ENCODE measurements around the gene CENPX. TPM values are rescaled to one million over a fixed set of nuclear protein-coding genes. Genes with fewer than 3 reads are reported as not detected.

CENPX gene
- total and polyA plus RNA-seq, 2 of the 13 experiments (the other 11 are each of a cell fraction or from before 2014, with no cell fraction given) = 92.7 to 170 TPM

DNA sequence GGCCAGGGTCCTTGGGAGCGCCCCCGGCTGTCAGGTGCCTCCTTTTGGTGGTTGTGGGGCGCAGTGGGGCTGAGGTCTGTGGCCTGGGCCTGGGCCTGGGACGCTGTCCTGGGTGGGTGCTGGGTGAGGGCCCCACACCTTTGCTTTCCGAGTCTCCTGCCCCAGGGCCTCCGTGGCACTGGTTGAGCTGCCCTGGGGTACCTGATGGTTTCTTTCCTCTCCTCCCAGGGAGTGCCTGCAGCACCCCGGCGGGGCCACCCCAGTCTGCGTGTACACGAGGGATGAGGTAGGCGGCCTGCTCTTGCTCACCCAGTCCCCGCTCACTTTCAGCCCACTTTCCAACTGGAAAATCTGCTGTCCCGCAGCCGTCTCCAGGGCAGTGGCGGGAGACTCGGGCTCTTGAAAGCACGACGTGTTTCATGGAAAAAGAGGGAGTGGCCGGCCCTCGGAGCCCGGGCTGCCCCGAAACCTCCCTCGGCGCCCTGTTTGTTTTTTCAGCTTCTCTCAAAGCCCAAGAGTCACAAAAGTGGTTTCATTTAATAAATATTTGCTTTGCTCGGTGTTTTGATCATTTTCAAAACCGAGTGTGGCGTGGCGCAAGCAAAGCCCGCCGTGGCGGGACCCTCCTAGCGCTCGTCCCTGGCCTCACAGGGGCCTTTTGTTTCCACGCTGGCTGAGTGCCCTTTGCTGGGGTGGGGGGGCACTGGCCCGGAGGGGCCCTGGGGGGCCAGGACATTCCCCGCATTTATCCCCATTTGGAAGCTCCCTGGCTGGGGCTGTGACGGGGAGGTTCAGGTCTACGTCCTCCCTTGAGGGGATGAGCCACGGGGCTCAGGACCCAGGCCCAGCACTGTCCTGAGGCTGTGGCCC, 27.9 kb downstream of the CENPX start (continued):
- TF ChIP-seq AHDC1 (CRISPR knock-in tag; IDR thresholded peaks at IDR 0.05; ENCODE audit: borderline replicate concordance) (peak; percentile 77), SMAD3 (CRISPR knock-in tag; IDR thresholded peaks at IDR 0.05) (peak; percentile 79; the same call in 1 of the 2 replicates), ZNF772 (CRISPR knock-in tag; IDR thresholded peaks at IDR 0.05) (no peak), ZFP36L2 (CRISPR knock-in tag; IDR thresholded peaks at IDR 0.05) (no peak), PTBP1 (IDR thresholded peaks at IDR 0.05; ENCODE audit: low read depth, low read length, poor library complexity, severe bottlenecking) (peak; percentile 22), ZNF670 (CRISPR knock-in tag; IDR thresholded peaks at IDR 0.05; ENCODE audit: borderline replicate concordance) (peak; percentile 92), SOX13 (IDR thresholded peaks at IDR 0.05) (peak; percentile 77), SOX13 (CRISPR knock-in tag; conservative IDR thresholded peaks at IDR 0.05 in 1 of 2, IDR thresholded peaks at IDR 0.05 in 1 of 2) (peak in 1 of 2 experiments; percentile 91; a peak in 2 of 4 replicates), TOPORS (CRISPR knock-in tag; IDR thresholded peaks at IDR 0.05) (0 out of 2 replicates have a peak, but pooled peaks have one; percentile 13), ZNF451 (CRISPR knock-in tag; IDR thresholded peaks at IDR 0.05) (no peak), RXRB (CRISPR knock-in tag; IDR thresholded peaks at IDR 0.05; ENCODE audit: borderline replicate concordance) (peak; percentile 65), POLR2AphosphoS5 (IDR thresholded peaks at IDR 0.05; ENCODE audit: low read depth, low read length) (peak; percentile 55), ZNF503 (CRISPR knock-in tag; IDR thresholded peaks at IDR 0.05) (peak; percentile 88), TBL1XR1 (IDR thresholded peaks at IDR 0.05; ENCODE audit: borderline replicate concordance, low read length, partially characterized antibody) (peak; percentile 65), MAFK (conservative IDR thresholded peaks at IDR 0.05 in 1 of 2, IDR thresholded peaks at IDR 0.05 in 1 of 2; ENCODE audit: low read length in 2 of 2) (0 out of 4 replicates have a peak, but pooled peaks of 1 of the 2 experiments have one; percentile 37), ZNF780A (CRISPR knock-in tag; IDR thresholded peaks at IDR 0.05) (0 out of 2 replicates have a peak, but pooled peaks have one; percentile 41), CEBPB (IDR thresholded peaks at IDR 0.05; ENCODE audit: borderline replicate concordance, low read depth, low read length) (peak; percentile 83), PAF1 (CRISPR knock-in tag; IDR thresholded peaks at IDR 0.05) (0 out of 2 replicates have a peak, but pooled peaks have one; percentile 38), ELF1 (CRISPR knock-in tag; IDR thresholded peaks at IDR 0.05) (no peak; the same call in 1 of the 2 replicates), MTA1 (CRISPR knock-in tag; IDR thresholded peaks at IDR 0.05; ENCODE audit: borderline replicate concordance) (peak; percentile 57; the same call in 1 of the 2 replicates), HDAC6 (IDR thresholded peaks at IDR 0.05; ENCODE audit: low read depth, low read length) (no peak), MXD4 (CRISPR knock-in tag; IDR thresholded peaks at IDR 0.05) (peak; percentile 2; the same call in 1 of the 2 replicates), JUN (CRISPR knock-in tag; IDR thresholded peaks at IDR 0.05) (no peak)

Data from HepG2 (cell line).